NCI-H2081 treated with DMSO at 0.1 percent for 48 hours (cell line): ENCODE measurements around the gene CD37.
"Not testable (repeated sequence)": the region's sequence is repeated elsewhere in the genome, so short reads cannot be mapped to it uniquely, and the experiment has no call there.

ENCODE experiments used
- DNase-seq: peaks from one replicate; lab custom pipeline; 2025; lab: John Stamatoyannopoulos, UW

The CD37 gene

DNA sequence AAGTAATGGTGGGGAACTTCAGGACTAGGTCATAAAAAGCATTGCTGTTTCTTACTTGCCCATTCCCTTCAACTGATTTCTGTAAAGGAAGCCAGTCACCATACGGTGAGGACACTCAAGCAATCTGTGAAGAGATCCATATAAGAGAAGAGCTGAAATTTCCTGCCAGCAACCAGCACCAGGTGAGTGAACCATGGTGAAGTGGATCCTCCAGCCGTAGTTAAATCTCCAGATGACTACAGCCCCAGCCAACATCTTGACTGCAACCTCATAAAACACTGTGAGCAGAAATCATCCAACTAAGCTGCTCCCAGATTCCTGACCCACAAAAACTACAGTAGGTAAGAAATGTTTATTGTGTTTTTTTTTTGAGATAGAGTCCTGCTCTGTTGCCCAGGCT is 6.5 kb upstream of the CD37 start:
- DNase-seq = no peak

DNA sequence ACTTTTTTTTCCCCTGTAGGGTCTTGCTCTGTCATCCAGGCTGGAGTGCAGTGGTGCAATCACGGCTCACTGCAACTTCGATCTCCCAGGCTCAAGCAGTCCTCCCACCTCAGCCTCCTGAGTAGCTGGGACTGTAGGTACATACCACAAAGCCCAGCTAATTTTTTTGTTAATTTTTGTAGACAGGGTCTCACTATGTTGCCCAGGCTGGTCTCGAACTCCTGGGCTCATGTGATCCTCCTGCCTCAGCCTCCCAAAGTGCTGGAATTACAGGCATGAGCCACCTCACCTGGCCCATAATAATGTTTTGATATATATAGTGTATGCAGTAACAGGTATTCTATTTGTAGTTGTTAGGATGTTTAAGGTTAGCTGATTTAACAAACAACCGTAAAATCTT is 4.0 kb upstream of the CD37 start:
- not testable (repeated sequence) for DNase-seq

DNA sequence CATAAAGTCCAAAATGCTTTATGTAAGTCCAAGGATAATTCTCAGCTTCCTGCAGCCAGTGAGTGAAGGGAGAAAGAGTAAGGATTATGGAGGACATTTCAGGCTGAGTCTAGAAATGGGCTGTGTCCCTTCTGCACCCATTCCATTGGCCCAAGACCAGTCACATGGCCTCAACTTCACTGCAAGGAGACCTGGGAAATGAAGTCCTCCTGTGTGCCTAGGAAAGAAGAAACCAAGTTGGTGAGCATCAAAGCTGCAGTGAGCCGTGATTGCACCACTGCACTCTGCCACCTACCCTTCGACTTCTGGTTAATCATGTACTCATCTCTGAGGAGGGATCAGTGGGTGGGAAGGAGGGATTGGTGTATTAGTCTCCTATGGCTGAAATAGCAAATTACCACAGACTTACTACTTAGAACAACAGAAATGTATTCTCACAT is 3.6 kb upstream of the CD37 start:
- no peak for DNase-seq

DNA sequence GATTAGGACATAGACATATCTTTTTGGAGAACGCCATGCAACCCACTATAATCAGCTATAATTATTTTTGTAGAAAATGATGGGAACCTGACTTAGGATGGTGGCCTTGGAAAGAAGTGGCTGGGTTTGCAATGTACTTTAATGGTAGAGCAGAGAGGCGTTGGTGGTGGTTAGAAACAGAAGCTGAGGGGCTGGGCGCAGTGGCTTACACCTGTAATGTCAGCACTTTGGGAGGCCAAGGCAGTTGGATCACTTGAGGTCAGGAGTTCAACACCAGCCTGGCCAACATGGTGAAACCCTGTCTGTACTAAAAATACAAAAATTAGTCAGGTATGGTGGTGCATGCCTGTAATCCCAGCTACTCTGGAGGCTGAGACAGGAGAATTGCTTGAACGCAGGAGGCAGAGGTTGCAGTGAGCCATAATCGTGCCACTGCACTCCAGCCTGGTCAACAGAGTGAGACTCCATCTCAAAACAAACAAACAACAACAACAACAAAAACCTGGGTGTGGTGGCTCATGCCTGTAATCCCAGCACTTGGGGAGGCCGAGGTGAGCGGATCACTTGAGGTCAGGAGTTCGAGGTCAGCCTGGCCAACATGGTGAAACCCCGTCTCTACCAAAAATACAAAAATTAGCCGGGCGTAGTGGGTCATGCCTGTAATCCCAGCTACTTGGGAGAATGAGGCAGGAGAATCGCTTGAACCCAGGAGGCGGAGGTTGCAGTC is 2.4 kb upstream of the CD37 start:
- DNase-seq = not testable (repeated sequence)

DNA sequence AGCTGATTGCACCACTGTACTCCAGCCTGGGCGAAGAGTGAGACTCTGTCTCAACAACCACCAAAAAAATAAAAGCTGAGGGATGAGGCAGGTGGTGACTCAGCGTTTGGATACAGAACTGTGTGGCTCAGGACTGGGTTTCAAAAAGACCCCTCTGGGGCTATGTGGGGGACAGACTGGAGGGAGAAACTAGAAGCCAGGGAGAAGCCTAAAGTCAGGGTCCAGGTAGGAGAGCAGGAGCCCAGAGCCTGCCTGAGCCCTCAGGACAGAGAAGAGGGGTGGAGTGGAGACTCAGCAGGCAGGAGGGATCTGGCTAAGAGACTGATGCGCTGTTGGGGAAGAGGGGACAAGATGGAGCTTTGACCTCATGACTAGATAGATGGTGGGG is 1.8 kb upstream of the CD37 start:
- DNase-seq = no peak

DNA sequence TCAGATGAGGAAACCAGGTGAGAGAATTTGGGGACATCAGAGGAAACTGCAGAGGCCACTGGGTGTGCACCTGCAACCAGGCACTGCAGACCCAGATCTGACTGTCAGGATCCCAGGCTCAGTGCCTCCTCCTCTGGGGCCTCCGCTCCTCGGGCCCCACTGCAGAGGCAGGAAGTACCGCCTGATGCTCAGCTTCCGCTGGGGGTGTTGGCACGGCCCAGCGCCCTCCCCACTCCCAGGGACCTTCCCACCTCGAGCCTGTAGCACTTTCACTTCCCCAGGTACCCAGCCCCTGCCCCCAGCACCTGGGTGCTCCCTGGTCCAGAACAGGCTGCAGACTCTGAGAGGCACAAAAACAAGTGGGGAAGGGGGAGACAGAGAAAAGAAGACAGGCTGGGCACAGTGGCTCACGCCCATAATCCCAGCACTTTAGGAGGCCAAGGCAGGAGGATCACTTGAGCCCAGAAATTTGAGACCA is 1.4 kb upstream of the CD37 start:
- no peak for DNase-seq

DNA sequence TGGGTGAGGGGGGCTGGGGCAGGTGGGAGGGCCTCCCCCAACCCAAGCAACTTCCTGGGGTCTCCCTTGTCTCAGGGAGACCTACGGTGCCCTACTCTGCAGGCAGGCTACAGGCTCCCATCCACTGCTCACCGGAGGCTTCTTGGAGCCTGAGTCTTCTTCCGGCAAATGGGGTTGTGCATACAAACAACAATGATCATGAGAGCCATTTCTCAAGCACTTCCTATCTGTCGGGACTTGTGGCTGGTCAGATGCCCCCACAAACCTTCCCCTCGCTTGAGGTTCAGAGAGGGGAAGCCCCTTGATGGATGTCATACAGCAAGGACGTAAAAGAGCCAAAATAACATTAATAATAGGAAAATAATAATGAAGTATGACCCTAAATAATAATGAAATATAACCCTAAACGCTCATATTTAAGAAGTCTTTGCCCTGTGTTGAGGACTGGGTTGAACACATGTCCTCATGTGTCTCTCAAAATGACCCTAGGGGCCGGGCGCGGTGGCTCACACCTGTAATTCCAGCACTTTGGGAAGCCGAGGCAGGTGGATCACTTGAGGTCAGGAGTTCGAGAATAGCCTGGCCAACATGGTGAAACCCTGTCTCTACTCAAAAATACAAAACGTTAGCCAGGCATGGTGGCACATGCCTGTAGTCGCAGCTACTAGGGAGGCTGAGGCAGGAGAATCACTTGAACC is 727 bp downstream of the CD37 start:
- no peak for DNase-seq

DNA sequence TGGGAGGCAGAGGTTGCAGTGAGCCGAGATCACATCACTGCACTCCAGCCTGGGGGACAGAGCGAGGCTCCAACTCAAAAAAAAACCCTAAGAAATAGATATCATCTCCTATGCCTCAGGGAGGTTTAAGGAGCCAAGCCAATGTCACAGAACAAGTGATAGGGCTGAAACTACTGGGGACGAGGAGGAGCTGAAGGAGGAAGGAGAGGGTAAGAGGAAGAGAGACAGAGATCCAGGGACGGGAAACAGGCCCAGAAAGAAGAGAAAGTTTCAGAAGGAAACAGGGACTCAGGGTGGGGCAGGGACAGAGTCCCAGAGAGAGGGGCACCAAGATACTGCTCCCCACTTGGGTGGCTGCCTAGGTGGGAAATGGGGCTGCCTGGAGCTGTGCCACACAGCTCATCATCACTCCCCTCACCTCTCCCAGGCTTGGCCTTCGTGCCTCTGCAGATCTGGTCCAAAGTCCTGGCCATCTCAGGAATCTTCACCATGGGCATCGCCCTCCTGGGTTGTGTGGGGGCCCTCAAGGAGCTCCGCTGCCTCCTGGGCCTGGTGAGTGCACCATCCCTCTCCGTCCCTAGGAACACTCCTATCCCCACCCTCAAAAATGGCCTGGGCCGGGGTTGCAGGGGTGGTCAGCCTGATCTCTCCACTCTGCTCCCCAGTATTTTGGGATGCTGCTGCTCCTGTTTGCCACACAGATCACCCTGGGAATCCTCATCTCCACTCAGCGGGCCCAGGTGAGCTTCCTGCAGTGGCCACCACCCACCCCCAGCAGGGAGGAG is 1.5 kb downstream of the CD37 start:
- no peak for DNase-seq

DNA sequence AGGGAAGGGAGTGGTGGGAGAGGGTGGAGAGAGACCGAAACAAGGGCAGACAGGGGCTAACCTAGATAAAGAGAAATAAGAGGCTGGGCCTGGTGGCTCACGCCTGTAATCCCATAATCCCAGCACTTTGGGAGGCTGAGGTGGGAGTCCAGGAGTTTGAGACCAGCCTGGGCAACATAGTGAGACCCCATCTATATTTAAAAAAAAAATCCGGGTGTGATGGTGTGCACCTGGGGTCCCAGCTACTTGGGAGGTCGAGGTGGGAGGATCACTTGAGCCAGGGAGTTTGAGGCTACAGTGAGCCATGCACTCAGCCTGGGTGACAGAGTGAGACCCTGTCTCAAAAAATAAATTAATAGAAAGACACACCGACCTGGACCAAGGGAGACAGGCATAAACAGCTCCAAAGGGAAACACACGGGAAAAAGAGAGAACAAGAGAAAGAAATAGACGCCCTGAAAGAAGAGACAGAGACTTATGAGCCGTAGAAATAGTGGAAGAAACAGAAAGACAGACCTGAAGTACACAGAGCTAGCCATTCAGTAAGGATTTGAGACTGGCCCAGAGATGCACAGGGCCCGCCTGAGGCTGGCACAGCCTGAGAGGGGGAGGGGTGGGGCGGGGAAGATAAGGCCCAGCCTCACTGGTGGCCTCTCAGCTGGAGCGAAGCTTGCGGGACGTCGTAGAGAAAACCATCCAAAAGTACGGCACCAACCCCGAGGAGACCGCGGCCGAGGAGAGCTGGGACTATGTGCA is 2.2 kb downstream of the CD37 start:
- DNase-seq = no peak

DNA sequence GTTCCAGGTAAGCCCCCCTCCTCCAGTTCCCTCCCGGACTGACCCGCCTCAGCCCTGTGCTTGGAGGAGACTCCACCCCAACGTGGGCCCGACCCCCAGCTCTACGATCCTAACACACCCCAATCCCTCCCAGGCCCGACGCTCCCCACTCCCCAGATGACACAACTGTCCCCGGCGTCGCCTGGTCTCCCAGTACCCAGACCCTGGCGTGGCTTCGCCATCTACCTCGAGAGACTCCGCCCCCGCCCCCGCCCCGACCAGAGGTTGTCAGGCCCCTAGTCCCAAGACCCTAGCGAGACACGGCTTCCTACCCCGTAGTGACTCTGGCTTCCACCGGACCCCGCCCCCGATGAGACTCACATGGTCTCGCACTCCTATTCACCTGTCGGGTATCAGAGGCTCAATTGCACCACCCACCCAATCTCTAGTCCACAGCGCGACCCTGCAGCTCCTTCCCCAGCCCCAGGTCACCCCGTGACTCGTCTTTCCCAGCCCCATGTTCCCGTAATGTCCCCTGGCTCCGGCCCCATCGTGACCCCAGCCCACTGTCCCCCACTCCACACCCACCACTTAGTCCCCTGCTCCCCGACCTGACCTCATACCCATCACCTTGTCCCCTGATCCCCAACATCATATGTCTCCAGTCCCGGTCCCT is 2.9 kb downstream of the CD37 start:
- no peak for DNase-seq

DNA sequence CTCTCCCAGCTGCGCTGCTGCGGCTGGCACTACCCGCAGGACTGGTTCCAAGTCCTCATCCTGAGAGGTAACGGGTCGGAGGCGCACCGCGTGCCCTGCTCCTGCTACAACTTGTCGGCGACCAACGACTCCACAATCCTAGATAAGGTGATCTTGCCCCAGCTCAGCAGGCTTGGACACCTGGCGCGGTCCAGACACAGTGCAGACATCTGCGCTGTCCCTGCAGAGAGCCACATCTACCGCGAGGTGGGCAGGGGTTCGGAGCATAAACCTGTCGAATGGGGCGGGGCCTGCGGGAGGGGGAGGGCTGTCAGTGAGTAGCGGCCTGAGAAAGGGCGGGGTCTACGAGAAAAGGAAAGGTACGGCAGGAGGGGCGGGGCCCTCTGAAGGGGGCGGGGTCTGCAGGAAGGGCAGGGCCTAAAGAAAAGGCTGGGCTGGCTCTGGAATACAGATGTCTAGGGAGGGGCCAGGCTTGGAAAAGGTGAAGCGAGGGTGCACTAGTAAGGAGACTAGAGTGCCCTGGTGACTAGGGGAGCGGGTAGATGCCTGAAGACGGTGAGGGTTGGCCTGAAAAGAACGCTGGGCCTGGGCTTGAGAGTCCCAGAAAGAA is 3.6 kb downstream of the CD37 start:
- no peak for DNase-seq

DNA sequence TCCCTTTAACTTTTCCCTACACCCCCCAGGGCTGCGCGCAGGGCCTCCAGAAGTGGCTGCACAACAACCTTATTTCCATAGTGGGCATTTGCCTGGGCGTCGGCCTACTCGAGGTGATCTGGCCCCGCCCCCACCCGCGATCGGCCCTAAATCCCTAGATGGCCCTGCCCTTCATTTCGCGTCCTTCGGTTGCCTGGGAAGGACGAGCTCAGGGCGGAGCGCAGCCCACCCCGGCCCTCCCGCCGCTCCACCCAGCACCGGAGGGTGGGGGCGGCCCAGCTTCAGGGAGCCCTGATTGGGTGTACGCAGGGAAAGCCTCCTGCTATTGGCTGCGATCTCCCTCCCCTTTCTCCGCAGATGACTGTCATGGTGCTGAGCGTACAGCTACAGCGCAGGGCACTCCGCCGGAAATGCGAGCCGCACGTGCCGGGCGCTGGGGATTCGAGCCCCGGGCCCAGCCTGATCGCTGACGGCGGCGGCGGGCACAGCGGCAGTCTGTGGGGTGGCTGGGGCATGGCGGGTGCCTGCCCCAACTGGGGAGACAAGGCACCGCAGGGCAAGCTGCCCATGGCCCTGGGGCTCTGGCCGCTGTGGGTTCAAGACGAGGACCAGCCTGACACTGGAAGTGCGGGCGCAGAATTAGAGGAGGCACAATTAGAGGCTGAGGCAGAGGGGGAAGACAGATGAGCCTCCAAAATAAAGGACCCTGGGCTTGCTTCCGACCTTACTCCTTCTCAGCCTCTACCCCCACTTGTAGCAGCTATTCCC is 4.3 kb downstream of the CD37 start:
- DNase-seq = no peak

DNA sequence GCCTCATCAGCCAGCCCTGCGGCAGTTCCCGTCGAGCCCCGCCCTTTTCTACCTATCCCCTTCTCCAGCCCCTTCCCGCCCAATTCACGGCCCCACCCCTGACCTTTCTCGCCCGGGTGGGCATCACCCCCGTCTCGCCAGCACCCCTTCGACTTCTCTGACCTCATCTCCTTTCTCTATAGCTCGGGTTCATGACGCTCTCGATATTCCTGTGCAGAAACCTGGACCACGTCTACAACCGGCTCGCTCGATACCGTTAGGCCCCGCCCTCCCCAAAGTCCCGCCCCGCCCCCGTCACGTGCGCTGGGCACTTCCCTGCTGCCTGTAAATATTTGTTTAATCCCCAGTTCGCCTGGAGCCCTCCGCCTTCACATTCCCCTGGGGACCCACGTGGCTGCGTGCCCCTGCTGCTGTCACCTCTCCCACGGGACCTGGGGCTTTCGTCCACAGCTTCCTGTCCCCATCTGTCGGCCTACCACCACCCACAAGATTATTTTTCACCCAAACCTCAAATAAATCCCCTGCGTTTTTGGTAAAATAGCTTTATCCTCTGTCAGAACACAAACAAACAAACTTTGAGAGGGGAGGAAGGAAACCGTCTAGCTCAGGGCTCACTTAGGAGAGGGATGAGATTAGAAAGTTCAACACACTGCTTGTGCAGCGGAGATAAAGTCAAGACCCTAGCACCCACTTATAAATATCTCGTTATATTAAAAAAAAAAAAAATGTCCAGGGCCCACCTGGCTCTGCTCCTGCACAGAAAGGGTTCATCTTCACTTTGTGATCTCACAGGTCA is 5.1 kb downstream of the CD37 start:
- DNase-seq = no peak

DNA sequence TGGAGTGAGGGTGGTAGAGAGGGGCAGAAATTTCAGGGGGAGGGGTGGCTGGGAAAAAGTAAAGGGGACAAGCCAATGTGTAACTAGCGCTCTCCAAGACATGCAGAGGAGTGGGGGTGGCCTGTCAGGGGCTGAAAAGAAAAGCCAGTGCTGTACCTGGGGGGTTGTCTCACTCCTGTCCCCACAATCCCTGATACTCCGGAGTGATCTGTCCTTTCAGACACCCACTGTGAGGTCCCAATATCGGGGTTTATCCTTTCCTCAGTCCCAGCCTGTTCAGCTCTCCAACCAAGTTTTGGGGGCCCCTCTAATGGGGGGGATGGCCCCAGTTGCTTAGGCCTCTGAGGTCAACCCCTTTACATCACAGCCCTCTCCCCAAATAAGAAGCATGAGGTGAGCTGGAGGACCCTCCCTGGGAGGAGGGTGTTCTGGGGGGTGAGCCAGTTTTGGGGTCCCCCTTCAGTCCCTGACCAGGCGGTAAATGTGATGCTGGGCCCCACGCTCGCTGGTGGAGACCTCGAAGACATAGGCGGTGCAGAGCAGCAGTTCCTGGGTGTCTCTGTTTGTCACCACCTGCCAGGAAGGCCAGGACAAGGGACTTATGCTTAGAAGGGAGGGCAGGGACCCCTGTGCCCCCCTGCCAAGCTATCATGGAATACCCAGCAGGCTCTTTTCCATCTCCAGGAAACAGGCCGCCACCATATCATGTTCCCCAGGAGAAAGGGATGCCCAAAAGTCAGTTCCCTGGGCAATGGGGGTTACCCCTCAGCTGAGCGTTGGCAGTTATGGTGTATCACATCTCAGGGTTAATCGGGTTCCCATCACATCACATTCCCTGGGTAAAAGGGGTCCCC is 5.9 kb downstream of the CD37 start:
- no peak for DNase-seq

DNA sequence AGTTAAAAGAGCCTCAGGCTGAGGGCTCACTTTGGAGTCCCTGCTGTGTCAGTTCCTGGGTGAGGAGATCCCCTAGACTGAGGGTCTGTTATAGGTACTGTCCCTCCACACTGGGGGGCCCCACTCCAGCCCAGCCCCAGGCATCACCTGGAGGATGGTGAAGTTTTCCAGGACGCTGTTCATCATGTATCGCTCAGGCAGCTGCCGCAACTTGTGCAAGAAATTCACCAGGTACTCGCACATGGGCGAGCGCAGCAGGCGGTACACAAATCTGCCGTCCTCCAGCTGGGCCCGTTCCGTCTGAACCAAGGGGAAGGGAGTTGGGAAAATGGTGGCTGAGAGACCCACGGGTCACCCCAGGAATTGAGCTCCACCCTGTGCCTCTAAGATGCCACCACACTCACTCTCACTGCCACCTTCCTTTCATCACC is 7.1 kb downstream of the CD37 start:
- DNase-seq = no peak

DNA sequence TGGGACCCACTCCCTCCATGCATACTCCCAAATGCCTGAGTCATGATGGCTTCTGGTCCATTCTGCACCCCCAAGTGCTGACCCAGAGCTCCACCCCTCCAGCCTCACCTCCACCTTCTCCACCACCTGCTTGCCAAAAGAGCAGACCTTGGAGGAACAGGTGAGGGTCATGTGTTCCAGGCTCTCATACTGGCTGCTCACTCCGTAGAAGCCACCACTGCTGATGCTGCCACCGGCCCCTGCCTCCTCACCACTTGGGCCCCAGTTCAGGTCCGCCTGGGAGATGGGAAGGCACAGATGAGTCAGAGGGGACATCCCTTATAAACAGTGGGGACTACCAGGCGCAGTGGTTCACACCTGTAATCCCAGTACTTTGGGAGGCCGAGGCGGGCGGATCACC is 7.9 kb downstream of the CD37 start:
- no peak for DNase-seq

DNA sequence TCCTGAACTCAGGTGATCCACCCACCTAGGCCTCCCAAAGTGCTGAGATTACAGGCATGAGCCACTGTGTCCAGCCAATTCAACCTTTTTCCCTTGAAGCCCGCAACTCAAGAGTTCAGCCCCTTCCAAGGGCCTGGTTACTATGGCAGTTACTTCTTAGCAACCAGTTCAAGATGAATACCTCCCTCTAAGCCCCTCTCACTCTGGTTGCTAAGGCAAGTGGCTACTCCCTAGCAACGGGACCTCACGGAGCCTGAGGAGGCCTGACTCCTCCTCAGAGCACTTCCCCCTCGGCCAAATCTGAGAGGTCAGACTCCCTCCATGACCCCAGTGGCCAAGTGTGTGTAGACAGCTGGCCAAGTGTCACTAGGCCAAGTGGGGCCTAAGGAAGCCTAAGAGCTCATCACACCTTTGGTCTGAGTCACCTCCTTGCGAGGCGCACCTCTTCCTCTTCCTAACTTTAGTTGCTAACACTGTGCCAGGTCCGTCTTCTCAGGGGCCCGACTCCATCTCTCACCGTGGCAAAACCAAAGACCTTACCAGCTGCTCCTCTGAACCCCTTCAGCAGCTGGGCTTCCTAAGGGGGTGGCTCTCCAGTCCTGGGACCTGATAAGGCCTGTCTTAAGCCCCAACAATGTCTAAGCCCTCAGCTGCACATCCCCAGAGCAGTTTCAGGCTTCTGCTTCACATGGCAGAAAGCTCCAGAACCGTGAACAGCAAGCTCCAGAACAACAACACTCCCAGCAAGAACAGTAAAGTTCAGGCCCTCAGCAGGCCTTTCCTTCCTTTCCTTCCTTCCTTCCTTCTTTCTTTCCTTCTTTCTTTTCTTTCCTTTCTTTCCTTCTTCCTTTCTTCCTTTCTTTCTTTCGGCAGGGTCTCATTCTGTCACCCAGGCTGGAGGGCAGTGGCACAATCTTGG is 9.6 kb downstream of the CD37 start:
- no peak for DNase-seq
